BLaER1 (cell line): ENCODE data around the gene ANKMY1.
"Not testable (repeated sequence)": the region's sequence is repeated elsewhere in the genome, so short reads cannot be mapped to it uniquely, and the experiment has no call there.

Source experiments
- H3K27ac ChIP-seq: shearing (Covaris generic); formaldehyde crosslinking; 2 replicates; pipeline ENCODE4 v1.8.1; 2022
- H3K27me3 ChIP-seq: shearing (Covaris generic); formaldehyde crosslinking; 2 replicates; pipeline ENCODE4 v1.8.1; 2022
- H3K36me3 ChIP-seq: shearing (Covaris generic); formaldehyde crosslinking; 2 replicates; pipeline ENCODE4 v1.8.1; 2022
- H3K4me1 ChIP-seq: shearing (Covaris generic); formaldehyde crosslinking; 2 replicates; pipeline ENCODE4 v1.8.1; 2022
- H3K4me2 ChIP-seq: shearing (Covaris generic); formaldehyde crosslinking; 2 replicates; pipeline ENCODE4 v1.8.1; 2022
- H3K4me3 ChIP-seq: shearing (Covaris generic); formaldehyde crosslinking; 2 replicates; pipeline ENCODE4 v1.8.1; 2022
- H3K9ac ChIP-seq: shearing (Covaris generic); formaldehyde crosslinking; 2 replicates; pipeline ENCODE4 v1.8.1; 2022
- H3K9me3 ChIP-seq: shearing (Covaris generic); formaldehyde crosslinking; 2 replicates; pipeline ENCODE4 v1.8.1; 2022
- H4K20me1 ChIP-seq: shearing (Covaris generic); formaldehyde crosslinking; 2 replicates; pipeline ENCODE4 v1.8.1; 2022
- Cebpa-rat ChIP-seq: shearing (Covaris generic); IDR thresholded peaks from 2 replicates; pipeline ENCODE4 v1.8.1; 2022

The ANKMY1 gene

DNA sequence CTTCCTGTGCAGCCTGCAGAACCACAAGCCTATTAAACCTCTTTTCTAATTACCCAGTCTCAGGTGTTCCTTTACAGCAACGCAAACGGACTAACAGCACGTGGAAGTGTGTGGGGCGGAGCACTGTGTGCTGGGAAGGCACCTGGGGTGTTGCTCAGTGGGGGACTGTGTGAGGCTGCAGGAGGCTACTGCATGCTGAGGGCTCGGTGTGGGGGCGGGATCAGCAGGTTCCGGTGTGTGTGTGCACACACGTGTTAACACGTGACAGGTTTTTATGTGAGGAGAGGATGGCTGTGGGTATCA, 58.9 kb downstream of the ANKMY1 start:
- Histone ChIP-seq H3K36me3 (peaks cover 87% of the 10 kb centered on the region), H4K20me1 (no peaks in the 10 kb centered on the region), H3K27ac (no peak overlapping the region), H3K4me2 (no peak overlapping the region), H3K4me1 (no peaks in the 10 kb centered on the region), H3K9ac (no peak overlapping the region), H3K4me3 (no peak overlapping the region), H3K27me3 (no peaks in the 10 kb centered on the region), H3K9me3 (peaks cover 20% of the 10 kb centered on the region)
- no peak for TF ChIP-seq Cebpa-rat

GRCh38 chr2:240498171-240498957, 59.4 kb downstream of the ANKMY1 start:
- Histone ChIP-seq H3K27ac (no peak overlapping the region), H3K9ac (no peak overlapping the region), H3K27me3 (no peaks in the 10 kb centered on the region), H4K20me1 (no peaks in the 10 kb centered on the region), H3K36me3 (peaks cover 87% of the 10 kb centered on the region), H3K4me1 (no peaks in the 10 kb centered on the region), H3K4me2 (no peak overlapping the region), H3K4me3 (no peak overlapping the region), H3K9me3 (peaks cover 26% of the 10 kb centered on the region)
- TF ChIP-seq Cebpa-rat, result no peak

- H3K9ac ChIP-seq, H3K4me2 ChIP-seq, H3K27me3 ChIP-seq, H4K20me1 ChIP-seq, H3K4me3 ChIP-seq, H3K27ac ChIP-seq, H3K4me1 ChIP-seq: not testable (repeated sequence)
- peaks cover 38% of the 10 kb centered on the region for H3K9me3 ChIP-seq
- peaks cover 92% of the 10 kb centered on the region for H3K36me3 ChIP-seq
These were observed 60.7 kb downstream of the ANKMY1 start for GRCh38 chr2:240497082-240497481.

DNA sequence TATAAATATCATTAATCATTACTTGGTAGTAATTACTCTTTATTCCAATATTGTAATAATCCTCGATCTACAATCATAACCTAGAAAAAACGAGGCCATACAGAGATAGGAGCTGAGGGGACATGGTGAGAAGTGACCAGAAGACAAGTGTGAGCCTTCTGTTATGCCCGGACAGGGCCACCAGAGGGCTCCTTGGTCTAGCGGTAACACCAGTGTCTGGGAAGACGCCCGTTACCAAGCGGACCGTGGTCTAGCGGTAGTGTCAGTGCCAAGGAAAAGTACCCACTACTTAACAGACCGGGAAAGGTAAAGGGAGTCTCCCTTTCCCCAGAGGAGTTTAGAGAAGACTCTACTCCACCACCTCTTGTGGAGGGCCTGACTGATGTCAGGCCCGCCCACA, 62.8 kb downstream of the ANKMY1 start:
- H3K36me3 ChIP-seq, result peaks cover 79% of the 10 kb centered on the region
- not testable (repeated sequence) for H3K4me1 ChIP-seq, H3K27ac ChIP-seq, H3K27me3 ChIP-seq, H3K4me2 ChIP-seq, H3K4me3 ChIP-seq, H3K9ac ChIP-seq, H4K20me1 ChIP-seq
- peaks cover 54% of the 10 kb centered on the region for H3K9me3 ChIP-seq

- H3K36me3 ChIP-seq, result peaks cover 73% of the 10 kb centered on the region
- no peaks in the 10 kb centered on the region for H4K20me1 ChIP-seq
- H3K4me3 ChIP-seq, result peak overlapping the region; percentile 25; the same call in 1 of the 2 replicates
- no peak overlapping the region for H3K9ac ChIP-seq
- no peaks in the 10 kb centered on the region for H3K27me3 ChIP-seq
- TF ChIP-seq Cebpa-rat, result no peak
- peaks cover 61% of the 10 kb centered on the region for H3K9me3 ChIP-seq
- H3K4me1 ChIP-seq, result no peaks in the 10 kb centered on the region
- no peak overlapping the region for H3K27ac ChIP-seq
- no peak overlapping the region for H3K4me2 ChIP-seq
These were observed 63.5 kb downstream of the ANKMY1 start for GRCh38 chr2:240494194-240494793.

DNA sequence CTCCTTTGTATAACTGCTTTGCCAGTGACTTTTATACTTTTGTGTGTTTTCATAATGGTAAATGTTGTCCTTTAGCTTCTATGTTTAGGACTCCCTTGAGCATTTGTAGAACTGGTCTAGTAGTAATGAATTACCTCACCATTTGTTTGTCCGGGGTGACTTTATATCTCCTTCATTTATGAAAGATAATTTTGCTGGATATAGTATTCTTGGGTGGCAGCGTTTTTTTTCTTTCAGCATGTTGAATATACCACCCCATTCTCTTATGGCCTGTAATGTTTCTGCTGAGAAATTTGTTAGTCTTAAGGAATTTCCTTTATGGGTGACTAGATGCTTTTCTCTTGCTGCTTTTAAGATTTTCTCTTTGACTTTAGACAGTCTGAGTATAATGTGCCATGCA, 66.3 kb downstream of the ANKMY1 start:
- Histone ChIP-seq H3K4me1 (no peaks in the 10 kb centered on the region), H3K36me3 (peaks cover 60% of the 10 kb centered on the region), H3K4me3 (no peak overlapping the region), H3K9ac (no peak overlapping the region), H3K27me3 (no peaks in the 10 kb centered on the region), H4K20me1 (no peaks in the 10 kb centered on the region), H3K27ac (no peak overlapping the region), H3K4me2 (no peak overlapping the region), H3K9me3 (peaks cover 88% of the 10 kb centered on the region)
- TF ChIP-seq Cebpa-rat, result no peak

- Histone ChIP-seq H3K27me3 (no peaks in the 10 kb centered on the region), H3K9me3 (peaks cover 48% of the 10 kb centered on the region), H4K20me1 (no peaks in the 10 kb centered on the region), H3K4me3 (no peak overlapping the region), H3K4me2 (no peak overlapping the region), H3K9ac (no peak overlapping the region), H3K4me1 (peaks cover 17% of the 10 kb centered on the region), H3K27ac (no peak overlapping the region), H3K36me3 (peaks cover 57% of the 10 kb centered on the region)
- TF ChIP-seq Cebpa-rat, result no peak
These were observed 75.6 kb downstream of the ANKMY1 start for GRCh38 chr2:240482141-240482540.

GRCh38 chr2:240481720-240482119, 76.1 kb downstream of the ANKMY1 start:
- peaks cover 48% of the 10 kb centered on the region for H3K9me3 ChIP-seq
- no peak overlapping the region for H3K4me3 ChIP-seq
- H3K9ac ChIP-seq, result no peak overlapping the region
- H3K4me2 ChIP-seq, result no peak overlapping the region
- H3K36me3 ChIP-seq, result peaks cover 54% of the 10 kb centered on the region
- H3K4me1 ChIP-seq, result peaks cover 17% of the 10 kb centered on the region
- H3K27ac ChIP-seq, result no peak overlapping the region
- TF ChIP-seq Cebpa-rat, result no peak
- H4K20me1 ChIP-seq, result no peaks in the 10 kb centered on the region
- H3K27me3 ChIP-seq, result no peaks in the 10 kb centered on the region

DNA sequence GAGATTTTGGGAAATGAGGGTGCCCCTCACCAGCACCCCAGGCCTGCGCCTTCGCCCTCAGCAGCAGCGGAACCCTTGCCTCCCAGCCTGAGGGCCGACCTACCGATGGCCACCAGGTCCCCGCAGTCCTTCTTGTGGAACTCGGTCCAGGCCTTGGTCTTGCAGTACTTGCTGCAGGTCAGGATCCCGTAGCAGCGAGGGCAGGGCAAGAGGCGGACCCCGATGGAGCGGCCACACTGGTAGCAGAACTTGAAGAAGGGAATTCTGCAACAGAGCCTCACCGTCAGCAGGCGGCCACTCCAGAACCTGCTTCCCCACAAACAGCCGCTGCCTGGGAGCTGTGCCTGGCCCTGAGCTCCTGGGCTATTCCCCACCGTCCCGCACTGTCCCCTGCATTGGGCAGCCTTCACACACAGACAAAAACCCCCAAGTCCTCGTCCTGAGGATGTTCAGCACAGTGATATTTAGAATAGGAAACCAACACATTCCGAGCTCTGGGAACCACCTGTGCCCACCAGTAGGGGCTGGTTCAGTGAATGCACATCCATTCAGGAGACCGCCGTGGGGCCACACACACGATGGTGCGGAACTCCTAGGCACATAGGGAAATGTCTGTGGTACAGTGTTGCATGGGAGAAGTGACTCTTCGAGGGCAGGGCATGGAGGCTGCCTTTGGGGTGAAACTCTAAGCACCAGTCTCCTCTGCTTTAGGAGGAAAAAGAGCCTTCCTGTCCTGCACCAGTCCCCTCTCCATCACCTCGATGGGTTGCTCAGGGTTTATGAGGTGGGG, 76.8 kb downstream of the ANKMY1 start:
- Histone ChIP-seq H4K20me1 (no peaks in the 10 kb centered on the region), H3K27me3 (no peaks in the 10 kb centered on the region), H3K4me1 (peaks cover 17% of the 10 kb centered on the region), H3K36me3 (peaks cover 58% of the 10 kb centered on the region), H3K27ac (no peak overlapping the region), H3K4me3 (no peak overlapping the region), H3K9ac (no peak overlapping the region), H3K4me2 (no peak overlapping the region), H3K9me3 (peaks cover 49% of the 10 kb centered on the region)
- TF ChIP-seq Cebpa-rat, result no peak

DNA sequence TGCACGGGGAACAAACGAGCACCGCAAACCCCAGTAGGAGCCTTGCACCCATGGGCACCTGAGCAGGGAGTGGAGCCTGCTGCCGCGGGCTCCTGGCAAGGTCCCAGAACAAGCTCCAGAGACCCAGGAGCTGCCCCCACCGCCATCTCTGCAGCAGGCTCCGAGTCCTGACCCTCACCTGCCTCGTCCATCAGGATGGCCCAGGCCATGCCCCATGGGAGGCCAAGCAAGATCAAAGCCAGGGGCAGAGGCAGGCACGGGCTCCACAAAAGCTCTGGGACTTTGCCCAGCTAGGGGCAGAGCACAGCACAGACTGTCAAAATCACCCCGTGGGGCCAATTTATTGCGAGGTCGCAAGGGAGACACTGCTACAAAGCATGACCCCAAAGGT, 78.7 kb downstream of the ANKMY1 start:
- Histone ChIP-seq H3K4me2 (no peak overlapping the region), H3K4me3 (no peak overlapping the region)
- TF ChIP-seq Cebpa-rat, result no peak

More for the DNA sequence above, 78.7 kb downstream of the ANKMY1 start:
- no peak overlapping the region for H3K9ac ChIP-seq
- peaks cover 62% of the 10 kb centered on the region for H3K36me3 ChIP-seq
- H4K20me1 ChIP-seq, result no peaks in the 10 kb centered on the region
- H3K27me3 ChIP-seq, result no peaks in the 10 kb centered on the region
- H3K9me3 ChIP-seq, result peaks cover 47% of the 10 kb centered on the region
- peaks cover 17% of the 10 kb centered on the region for H3K4me1 ChIP-seq
- no peak overlapping the region for H3K27ac ChIP-seq
